22Rv1 (cell line): ENCODE data around the gene CRIP2.

Experiments used
- ZFX ChIP-seq: fragments of 450-650 bp; IDR thresholded peaks from 2 replicates; pipeline ENCODE4 v1.6.1; 2017; ENCODE audit warnings: antibody characterized with exemption, borderline replicate concordance
- TF ChIP-seq, protein P1 (sequence below): fragments of 450-650 bp; IDR thresholded peaks from 2 replicates; pipeline ENCODE4 v1.5.1; 2017; ENCODE audit warnings: mild to moderate bottlenecking

DNA sequence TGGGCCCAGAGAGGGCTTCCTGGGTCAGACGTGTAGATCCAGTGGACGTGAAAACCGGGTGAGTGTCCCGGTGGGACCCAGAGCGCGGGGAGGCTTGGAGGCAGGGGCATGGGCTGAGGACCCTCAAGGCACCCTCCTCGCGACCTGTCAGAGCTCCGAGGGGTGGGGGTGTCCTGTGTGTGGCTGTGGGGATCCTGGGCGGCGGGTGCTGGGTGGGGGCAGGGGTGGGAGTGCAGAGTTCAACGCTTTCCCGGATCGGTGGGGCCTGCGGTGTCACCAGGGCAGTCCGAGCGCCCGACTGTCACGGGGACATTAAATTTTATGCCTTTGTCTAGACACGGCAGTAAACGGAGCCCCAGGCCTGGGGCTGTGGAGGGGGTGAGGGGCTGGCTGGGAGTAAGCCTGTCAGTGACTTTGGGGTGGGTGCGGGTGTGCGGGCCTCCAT is 52.8 kb downstream of the CRIP2 start:
- TF ChIP-seq, protein P1, sequence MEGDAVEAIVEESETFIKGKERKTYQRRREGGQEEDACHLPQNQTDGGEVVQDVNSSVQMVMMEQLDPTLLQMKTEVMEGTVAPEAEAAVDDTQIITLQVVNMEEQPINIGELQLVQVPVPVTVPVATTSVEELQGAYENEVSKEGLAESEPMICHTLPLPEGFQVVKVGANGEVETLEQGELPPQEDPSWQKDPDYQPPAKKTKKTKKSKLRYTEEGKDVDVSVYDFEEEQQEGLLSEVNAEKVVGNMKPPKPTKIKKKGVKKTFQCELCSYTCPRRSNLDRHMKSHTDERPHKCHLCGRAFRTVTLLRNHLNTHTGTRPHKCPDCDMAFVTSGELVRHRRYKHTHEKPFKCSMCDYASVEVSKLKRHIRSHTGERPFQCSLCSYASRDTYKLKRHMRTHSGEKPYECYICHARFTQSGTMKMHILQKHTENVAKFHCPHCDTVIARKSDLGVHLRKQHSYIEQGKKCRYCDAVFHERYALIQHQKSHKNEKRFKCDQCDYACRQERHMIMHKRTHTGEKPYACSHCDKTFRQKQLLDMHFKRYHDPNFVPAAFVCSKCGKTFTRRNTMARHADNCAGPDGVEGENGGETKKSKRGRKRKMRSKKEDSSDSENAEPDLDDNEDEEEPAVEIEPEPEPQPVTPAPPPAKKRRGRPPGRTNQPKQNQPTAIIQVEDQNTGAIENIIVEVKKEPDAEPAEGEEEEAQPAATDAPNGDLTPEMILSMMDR = no peak
- TF ChIP-seq ZFX = no peak
